ENCODE results near the gene UBE2Q2. TPM values are rescaled to one million over a fixed set of nuclear protein-coding genes. Genes with fewer than 3 reads are reported as not detected.
A peak's percentile ranks its signal among the peaks of the same experiment; 100 is the strongest.

Gene UBE2Q2
- total and polyA plus RNA-seq, 9 of the 15 experiments (the other 6 are each of a cell fraction or from before 2014, with no cell fraction given), result 6.2 to 24.0 (median 16.2) TPM

DNA sequence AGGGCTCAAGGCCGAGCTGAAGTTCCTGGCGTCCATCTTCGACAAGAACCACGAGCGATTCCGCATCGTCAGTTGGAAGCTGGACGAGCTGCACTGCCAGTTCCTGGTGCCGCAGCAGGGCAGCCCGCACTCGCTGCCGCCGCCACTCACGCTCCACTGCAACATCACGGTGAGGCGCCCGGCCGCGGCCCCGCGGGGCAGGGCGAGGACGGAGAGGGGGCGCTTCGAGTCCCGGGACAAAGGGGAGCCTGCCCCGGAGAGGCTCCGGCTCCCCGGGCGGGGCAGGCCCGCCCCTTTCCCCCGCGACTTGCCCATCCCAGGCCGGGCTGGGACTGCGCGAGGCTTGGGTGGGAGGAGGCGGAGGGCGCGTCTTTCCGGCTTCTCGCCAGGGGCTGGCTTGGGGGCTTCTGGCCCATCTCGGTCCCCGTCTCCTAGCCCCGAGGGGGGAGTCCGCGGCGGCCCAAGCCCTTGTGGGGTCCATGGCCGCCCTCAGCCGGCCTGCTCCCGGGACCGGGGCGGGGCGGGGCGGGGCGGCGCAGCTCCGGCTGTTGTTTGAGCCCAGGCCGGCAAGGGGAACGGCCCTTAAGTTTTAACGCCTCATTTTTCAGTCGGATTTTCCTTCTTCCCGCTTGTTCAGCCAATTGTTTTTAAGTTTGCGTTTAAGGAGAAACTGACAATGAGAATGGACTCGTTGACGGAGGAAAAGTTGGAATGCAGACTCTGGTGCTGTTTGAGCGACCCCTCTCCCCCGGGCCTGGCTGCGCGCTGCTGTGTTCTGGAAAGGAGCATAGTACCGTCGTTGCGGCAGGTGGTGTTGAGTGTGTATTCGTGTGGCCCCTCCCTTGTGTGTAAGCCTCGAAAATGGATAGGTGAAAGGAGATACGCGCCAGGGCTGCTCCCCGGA lies 683 bp downstream of the UBE2Q2 start (continued):
- TF ChIP-seq CREB1 (IDR thresholded peaks at IDR 0.05) (0 out of 2 replicates have a peak, but pooled peaks have one; percentile 2), CREB1 (CRISPR knock-in tag; IDR thresholded peaks at IDR 0.05) (no peak), NRF1 (conservative IDR thresholded peaks at IDR 0.05 in 1 of 2, IDR thresholded peaks at IDR 0.05 in 1 of 2) (peak; percentile 71 to 74), RAD51 (IDR thresholded peaks at IDR 0.05; ENCODE audit: borderline replicate concordance, low read depth) (no peak), NUFIP1 (IDR thresholded peaks at IDR 0.05; ENCODE audit: partially characterized antibody) (no peak), SMAD3 (CRISPR knock-in tag; conservative IDR thresholded peaks at IDR 0.05) (no peak), FOXA1 (IDR thresholded peaks at IDR 0.05; ENCODE audit: borderline replicate concordance) (no peak), RBM22 (IDR thresholded peaks at IDR 0.05; ENCODE audit: low read depth, low read length, poor library complexity, severe bottlenecking) (peak; percentile 11), MEF2A (IDR thresholded peaks at IDR 0.05; ENCODE audit: control insufficient read depth, low read depth, low read length) (no peak), GABPA (tag; conservative IDR thresholded peaks at IDR 0.05; ENCODE audit: low read depth) (peak; percentile 38; the same call in 1 of the 2 replicates), ZFX (CRISPR knock-in tag; IDR thresholded peaks at IDR 0.05) (peak; percentile 83), C11orf30 (IDR thresholded peaks at IDR 0.05; ENCODE audit: low read depth) (no peak)
- TF ChIP-seq, protein P1, sequence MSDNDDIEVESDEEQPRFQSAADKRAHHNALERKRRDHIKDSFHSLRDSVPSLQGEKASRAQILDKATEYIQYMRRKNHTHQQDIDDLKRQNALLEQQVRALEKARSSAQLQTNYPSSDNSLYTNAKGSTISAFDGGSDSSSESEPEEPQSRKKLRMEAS (CRISPR knock-in tag; IDR thresholded peaks at IDR 0.05), result peak; percentile 50; the same call in 1 of the 2 replicates
- TF ChIP-seq, protein P2, sequence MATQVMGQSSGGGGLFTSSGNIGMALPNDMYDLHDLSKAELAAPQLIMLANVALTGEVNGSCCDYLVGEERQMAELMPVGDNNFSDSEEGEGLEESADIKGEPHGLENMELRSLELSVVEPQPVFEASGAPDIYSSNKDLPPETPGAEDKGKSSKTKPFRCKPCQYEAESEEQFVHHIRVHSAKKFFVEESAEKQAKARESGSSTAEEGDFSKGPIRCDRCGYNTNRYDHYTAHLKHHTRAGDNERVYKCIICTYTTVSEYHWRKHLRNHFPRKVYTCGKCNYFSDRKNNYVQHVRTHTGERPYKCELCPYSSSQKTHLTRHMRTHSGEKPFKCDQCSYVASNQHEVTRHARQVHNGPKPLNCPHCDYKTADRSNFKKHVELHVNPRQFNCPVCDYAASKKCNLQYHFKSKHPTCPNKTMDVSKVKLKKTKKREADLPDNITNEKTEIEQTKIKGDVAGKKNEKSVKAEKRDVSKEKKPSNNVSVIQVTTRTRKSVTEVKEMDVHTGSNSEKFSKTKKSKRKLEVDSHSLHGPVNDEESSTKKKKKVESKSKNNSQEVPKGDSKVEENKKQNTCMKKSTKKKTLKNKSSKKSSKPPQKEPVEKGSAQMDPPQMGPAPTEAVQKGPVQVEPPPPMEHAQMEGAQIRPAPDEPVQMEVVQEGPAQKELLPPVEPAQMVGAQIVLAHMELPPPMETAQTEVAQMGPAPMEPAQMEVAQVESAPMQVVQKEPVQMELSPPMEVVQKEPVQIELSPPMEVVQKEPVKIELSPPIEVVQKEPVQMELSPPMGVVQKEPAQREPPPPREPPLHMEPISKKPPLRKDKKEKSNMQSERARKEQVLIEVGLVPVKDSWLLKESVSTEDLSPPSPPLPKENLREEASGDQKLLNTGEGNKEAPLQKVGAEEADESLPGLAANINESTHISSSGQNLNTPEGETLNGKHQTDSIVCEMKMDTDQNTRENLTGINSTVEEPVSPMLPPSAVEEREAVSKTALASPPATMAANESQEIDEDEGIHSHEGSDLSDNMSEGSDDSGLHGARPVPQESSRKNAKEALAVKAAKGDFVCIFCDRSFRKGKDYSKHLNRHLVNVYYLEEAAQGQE (IDR thresholded peaks at IDR 0.05; ENCODE audit: borderline replicate concordance), result peak; percentile 62
- TF ChIP-seq, protein P2 (CRISPR knock-in tag; IDR thresholded peaks at IDR 0.05; ENCODE audit: low read depth), result no peak; the same call in 1 of the 2 replicates
- TF ChIP-seq, protein P3, sequence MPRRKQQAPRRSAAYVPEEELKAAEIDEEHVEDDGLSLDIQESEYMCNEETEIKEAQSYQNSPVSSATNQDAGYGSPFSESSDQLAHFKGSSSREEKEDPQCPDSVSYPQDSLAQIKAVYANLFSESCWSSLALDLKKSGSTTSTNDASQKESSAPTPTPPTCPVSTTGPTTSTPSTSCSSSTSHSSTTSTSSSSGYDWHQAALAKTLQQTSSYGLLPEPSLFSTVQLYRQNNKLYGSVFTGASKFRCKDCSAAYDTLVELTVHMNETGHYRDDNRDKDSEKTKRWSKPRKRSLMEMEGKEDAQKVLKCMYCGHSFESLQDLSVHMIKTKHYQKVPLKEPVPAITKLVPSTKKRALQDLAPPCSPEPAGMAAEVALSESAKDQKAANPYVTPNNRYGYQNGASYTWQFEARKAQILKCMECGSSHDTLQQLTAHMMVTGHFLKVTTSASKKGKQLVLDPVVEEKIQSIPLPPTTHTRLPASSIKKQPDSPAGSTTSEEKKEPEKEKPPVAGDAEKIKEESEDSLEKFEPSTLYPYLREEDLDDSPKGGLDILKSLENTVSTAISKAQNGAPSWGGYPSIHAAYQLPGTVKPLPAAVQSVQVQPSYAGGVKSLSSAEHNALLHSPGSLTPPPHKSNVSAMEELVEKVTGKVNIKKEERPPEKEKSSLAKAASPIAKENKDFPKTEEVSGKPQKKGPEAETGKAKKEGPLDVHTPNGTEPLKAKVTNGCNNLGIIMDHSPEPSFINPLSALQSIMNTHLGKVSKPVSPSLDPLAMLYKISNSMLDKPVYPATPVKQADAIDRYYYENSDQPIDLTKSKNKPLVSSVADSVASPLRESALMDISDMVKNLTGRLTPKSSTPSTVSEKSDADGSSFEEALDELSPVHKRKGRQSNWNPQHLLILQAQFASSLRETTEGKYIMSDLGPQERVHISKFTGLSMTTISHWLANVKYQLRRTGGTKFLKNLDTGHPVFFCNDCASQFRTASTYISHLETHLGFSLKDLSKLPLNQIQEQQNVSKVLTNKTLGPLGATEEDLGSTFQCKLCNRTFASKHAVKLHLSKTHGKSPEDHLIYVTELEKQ (CRISPR knock-in tag; IDR thresholded peaks at IDR 0.05), result no peak

Data from K562 (cell line).